NT2/D1 (cell line): Measurements from ENCODE around the gene R3HDM4.

Experiments
- YY1 ChIP-seq: IDR thresholded peaks from 2 replicates; pipeline ENCODE4 v1.6.1; 2011; ENCODE audit not compliant: insufficient read length, insufficient read depth
- ZNF274 ChIP-seq: IDR thresholded peaks from 2 replicates; pipeline ENCODE4 v1.6.1; 2011; ENCODE audit warnings: mild to moderate bottlenecking, low read depth, low read length

DNA sequence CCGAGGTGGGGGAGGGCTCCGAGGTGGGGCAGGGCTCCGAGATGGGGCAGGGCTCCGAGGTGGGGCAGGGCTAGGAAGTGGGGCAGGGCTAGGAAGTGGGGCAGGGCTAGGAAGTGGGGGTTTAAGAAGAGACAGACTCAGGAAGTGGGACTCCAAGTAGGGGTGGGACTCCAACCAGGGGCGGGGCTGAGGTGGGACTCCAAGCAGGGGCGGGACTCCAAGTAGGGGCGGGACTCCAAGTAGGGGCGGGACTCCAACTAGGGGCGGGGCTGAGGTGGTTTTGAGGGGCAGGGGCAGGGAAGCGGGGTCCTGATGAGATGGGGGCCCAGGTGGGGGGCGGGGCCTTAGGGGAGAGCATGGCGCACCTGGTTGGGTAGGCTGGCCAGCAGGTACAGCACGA is 39.9 kb downstream of the R3HDM4 start:
- TF ChIP-seq ZNF274 (no peak), YY1 (no peak)
